Activated effector memory CD4-positive, alpha-beta T cell treated with Interleukin-2 at 50 U/mL for 16 hours (primary cell): ENCODE data around the gene TEP1.

Experiments used
- DNase-seq: peaks from one replicate; pipeline ENCODE4 v3.0.0-alpha.2; 2020

TEP1 gene

GRCh38 chr14:20429801-20430669 is 16.7 kb upstream of the TEP1 start:
- DNase-seq = no peak

GRCh38 chr14:20428802-20429201 is 15.5 kb upstream of the TEP1 start:
- no peak for DNase-seq

GRCh38 chr14:20428010-20428365 is 14.7 kb upstream of the TEP1 start:
- DNase-seq = no peak

GRCh38 chr14:20427231-20428009 is 14.1 kb upstream of the TEP1 start:
- no peak for DNase-seq

- DNase-seq = no peak
These were observed 11.6 kb upstream of the TEP1 start for GRCh38 chr14:20424851-20425250.

- no peak for DNase-seq
These were observed 9.6 kb upstream of the TEP1 start for GRCh38 chr14:20422886-20423285.

- no peak for DNase-seq
These were observed 8.0 kb upstream of the TEP1 start for GRCh38 chr14:20421267-20421666.

GRCh38 chr14:20419419-20419818 is 6.1 kb upstream of the TEP1 start:
- no peak for DNase-seq

GRCh38 chr14:20418501-20418909 is 5.2 kb upstream of the TEP1 start:
- DNase-seq = no peak

- DNase-seq = no peak
These were observed 4.2 kb upstream of the TEP1 start for GRCh38 chr14:20417250-20418186.

GRCh38 chr14:20416223-20416622 is 2.9 kb upstream of the TEP1 start:
- no peak for DNase-seq

GRCh38 chr14:20415782-20416206 is 2.5 kb upstream of the TEP1 start:
- no peak for DNase-seq

GRCh38 chr14:20413744-20414082 is 412 bp upstream of the TEP1 start:
- DNase-seq = no peak

GRCh38 chr14:20412411-20412810 is 890 bp downstream of the TEP1 start:
- DNase-seq = no peak

- no peak for DNase-seq
These were observed 4.1 kb downstream of the TEP1 start for GRCh38 chr14:20409226-20409625.

GRCh38 chr14:20403521-20403920 is 9.8 kb downstream of the TEP1 start:
- DNase-seq = no peak

- DNase-seq = no peak
These were observed 12.2 kb downstream of the TEP1 start for GRCh38 chr14:20400965-20401593.

GRCh38 chr14:20400589-20400964 is 12.7 kb downstream of the TEP1 start:
- DNase-seq = no peak

GRCh38 chr14:20397511-20397910 is 15.8 kb downstream of the TEP1 start:
- no peak for DNase-seq

GRCh38 chr14:20391505-20391904 is 21.8 kb downstream of the TEP1 start:
- DNase-seq = no peak

- DNase-seq = no peak
These were observed 25.1 kb downstream of the TEP1 start for GRCh38 chr14:20388159-20388558.

GRCh38 chr14:20387576-20387975 is 25.7 kb downstream of the TEP1 start:
- no peak for DNase-seq
